ENCODE results near the gene PCSK4.

GRCh38 chr19:1502433-1503088 lies 12.4 kb upstream of the PCSK4 start:
- TF ChIP-seq CTCF (conservative IDR thresholded peaks at IDR 0.05; ENCODE audit: low read length), result no peak
- TF ChIP-seq EZH2phosphoT487 (IDR thresholded peaks at IDR 0.05; ENCODE audit: borderline replicate concordance, low read depth, low read length), result no peak

Measured in OCI-LY7 (cell line).